GM18858 (cell line): Measurements from ENCODE around the gene ACE2.

Source experiments
- ATAC-seq: cut with Tn5 transposase; IDR thresholded peaks from one replicate; pipeline ENCODE4 v1.9.1; 2021; ENCODE audit not compliant: unreplicated experiment

Gene ACE2

GRCh38 chrX:15579778-15580747 lies 20.7 kb downstream of the ACE2 start:
- no peak for ATAC-seq

- ATAC-seq, result no peak
These were observed 24.7 kb downstream of the ACE2 start for GRCh38 chrX:15576019-15576418.

DNA sequence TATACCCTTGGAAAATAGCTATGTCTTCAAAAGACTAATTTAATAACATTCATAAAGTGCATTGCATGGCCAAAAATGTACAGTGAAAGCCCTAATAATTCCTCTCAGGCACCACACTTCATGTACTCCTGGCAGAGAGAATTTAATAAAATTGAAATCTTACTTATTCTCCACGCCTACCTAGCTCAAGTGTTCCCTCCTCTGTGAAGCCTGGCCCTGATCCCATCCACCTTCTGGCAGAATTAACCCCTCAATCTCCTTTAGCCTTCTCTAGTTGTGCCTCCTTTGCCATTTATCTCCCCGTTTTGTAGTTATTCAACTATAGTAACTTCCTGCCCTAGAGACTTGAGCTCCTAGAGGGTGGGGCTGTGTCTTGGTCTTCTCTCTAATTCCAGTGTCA lies 26.7 kb downstream of the ACE2 start:
- no peak for ATAC-seq

GRCh38 chrX:15570145-15570544 lies 30.6 kb downstream of the ACE2 start:
- no peak for ATAC-seq

GRCh38 chrX:15567886-15568616 lies 32.7 kb downstream of the ACE2 start:
- ATAC-seq, result no peak

DNA sequence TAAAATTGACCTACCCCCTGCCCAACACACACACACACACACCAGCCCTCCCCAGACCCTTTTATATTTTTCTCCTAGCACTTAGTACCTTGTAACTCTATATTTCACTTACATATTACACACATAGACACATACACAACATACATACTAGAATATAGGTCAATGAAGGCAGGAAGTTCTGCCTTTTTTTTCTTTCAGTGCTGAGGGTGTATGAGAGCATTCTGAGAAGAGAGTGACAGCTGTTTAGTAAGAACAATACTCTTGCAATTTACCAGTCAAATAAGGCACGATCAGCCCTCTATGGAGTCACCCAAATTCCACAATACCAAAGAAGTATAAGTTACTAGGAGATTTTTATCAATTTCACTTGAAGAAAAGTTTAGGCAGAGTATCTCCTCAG lies 33.5 kb downstream of the ACE2 start:
- no peak for ATAC-seq

DNA sequence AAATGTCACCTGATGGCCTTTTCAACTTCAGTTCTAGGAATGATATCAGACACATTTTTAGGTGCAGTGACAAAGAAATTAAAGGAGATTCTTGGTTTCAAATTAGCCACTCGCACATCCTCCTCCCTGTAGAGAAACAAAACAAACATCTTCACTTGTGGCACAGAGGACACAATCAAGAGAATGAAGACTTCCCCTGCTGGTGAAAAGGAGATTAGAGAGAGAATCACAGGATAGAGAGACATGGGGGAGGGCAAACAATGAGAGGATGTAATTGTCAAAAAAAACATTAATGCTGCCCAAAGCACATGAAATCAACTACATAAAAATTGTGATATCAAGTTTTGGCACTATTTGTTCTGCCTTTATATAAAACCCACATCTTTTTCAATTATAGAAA lies 34.5 kb downstream of the ACE2 start:
- no peak for ATAC-seq

DNA sequence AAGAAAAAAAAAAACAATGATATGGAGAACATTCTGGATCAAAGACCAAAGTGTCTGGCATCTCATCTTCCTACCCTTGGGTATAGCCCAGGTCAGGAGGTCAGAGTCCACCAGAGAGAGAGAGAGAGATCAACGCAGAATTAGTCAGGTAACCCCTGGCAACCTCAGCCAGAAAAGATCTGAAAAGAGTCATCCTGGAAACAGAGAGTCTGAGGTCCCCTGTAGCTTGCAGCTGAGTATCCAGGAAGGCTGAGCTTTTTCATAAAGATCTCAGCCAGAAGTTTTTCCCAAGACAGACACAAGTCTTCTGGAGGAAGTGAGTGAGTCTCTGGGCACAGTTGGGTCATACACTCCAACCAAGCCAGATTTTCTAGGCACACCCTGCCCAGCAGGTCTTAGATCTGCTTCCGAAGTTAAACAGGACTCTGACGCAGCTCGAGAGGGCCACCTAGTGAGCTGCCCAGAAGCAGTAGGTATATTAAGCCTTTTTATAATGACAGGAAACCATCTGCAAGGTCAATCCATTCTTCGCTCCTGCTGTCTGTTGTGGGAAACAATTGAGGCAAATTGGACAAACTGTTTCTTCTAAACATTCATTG lies 35.7 kb downstream of the ACE2 start:
- no peak for ATAC-seq

GRCh38 chrX:15563056-15563455 lies 37.7 kb downstream of the ACE2 start:
- ATAC-seq, result no peak

DNA sequence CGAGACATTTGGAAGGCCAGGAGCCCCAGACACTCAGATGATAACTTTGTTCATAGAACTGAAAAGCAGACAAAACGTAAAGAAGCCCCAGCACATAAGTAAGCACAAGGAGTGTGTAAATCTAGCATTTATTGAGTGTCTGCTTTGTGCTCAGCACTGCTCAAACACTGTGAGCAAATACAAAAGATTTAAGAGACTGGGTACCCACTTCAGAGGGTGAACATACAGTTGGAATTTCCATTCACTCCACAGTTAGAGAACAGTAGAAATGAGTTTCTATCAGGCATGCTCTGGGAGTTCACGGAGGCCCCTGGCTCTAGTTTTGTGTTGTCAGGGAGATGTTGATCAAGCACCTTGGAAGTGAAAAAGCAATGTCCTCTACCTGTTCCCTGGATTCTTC lies 39.8 kb downstream of the ACE2 start:
- no peak for ATAC-seq

DNA sequence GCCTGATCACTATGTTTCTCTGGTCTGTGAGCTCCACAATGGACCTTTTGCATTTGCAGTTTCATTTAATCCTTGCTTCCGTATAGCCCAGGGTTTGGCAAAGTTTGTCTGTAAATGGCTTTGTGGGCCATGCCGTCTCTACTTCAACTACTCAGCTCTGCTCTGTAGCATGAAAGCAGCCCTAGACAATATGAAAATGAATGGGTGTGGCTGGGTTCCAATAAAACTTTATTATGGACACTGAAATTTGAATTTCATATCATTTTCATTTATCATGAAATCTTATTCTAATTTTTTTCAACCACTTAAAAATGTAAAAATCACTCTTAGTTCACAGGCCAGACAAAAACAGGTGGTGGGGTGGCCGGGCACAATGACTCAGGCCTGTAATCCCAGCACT lies 41.5 kb downstream of the ACE2 start:
- ATAC-seq, result no peak

DNA sequence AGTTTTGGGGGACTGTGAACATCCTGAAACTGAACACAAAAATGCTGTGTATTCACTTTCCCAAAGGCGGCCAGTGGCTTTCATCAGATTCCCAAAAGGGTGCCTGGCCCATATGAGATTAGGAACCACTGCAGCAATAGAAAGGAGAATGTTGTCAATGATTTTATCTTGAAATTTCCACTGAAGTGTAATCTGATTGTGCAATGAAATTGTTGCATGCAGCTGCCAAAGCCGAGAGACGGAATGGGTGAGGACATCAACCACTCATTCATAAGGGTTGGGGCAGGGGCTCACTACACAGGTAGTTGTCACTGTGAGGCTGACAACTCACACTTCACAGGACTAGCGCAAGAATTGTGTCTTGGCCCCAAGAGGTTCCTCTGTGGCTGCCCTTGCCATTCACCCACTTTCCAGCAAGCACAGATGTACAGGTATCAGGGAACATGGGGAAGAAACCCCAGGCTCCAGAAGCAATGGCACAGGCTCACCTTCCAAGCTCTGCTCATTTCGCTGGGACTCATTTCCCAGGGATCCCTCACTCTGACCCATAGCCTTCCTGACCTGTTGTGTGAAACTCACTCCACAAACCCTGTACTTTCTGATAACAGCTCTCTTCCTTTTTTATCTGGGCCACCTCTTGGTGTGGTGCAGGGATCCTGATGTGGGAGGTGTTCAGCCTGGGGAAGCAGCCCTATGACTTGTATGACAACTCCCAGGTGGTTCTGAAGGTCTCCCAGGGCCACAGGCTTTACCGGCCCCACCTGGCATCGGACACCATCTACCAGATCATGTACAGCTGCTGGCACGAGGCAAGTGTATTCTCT lies 51.4 kb downstream of the ACE2 start:
- ATAC-seq, result no peak

DNA sequence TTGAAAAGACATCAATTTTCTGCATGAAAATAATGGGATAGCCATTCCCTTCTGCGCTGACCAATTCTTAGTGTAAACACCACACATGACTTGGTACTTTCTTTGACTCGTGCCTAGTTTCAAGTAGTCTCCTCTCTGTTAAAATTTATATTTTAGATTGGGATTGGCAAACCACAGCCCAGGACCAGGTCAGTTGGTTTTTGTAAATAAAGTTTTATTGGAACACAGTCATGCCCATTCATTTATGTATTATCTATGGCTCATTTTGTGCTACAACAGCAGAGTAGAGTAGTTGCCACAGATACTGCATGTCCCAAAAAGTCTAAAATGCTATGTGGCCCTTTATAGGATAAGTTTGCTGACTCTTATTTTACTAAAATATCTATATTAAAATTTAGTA lies 53.4 kb downstream of the ACE2 start:
- ATAC-seq, result no peak

GRCh38 chrX:15546745-15547144 lies 54.0 kb downstream of the ACE2 start:
- no peak for ATAC-seq

- no peak for ATAC-seq
These were observed 70.4 kb downstream of the ACE2 start for GRCh38 chrX:15530318-15530717.

GRCh38 chrX:15529165-15529564 lies 71.6 kb downstream of the ACE2 start:
- ATAC-seq, result no peak

- no peak for ATAC-seq
These were observed 74.9 kb downstream of the ACE2 start for GRCh38 chrX:15525664-15526416.

DNA sequence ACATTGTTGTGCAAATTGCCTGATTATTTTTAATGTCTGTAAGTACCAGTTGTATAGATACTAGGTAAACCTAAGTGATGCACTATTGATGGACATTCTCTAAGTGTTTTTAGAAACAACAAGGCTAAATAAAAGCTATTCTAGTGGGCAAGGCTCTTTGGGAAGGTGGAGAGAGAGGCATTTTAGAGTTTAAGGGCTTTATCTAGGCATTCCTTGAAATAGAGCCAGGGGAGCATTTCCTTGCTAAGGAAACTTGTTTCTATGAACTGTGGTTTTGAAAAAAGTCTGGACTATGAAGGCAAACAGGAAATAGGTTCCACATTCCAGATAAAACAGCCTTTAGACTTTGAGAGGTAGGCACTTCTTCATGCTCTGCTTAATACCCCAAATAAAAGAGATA lies 76.3 kb downstream of the ACE2 start:
- no peak for ATAC-seq

GRCh38 chrX:15523088-15523487 lies 77.7 kb downstream of the ACE2 start:
- no peak for ATAC-seq

DNA sequence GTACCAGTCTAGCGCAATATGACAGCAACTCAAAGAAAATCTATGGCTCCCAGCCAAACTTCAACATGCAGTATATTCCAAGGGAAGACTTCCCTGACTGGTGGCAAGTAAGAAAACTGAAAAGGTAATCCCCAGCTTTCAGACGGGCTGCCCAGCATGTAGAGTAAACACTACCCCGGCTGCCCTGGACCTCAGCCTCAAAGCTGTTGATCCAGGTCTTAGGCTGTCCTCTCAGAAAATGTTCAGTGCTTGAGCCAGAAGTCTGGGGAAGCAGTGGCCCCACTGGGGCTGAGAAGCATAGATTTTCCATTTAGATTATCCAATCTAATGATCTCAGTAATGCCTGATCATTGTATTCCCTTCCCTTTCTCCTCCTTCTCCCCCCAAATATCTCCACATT lies 78.3 kb downstream of the ACE2 start:
- no peak for ATAC-seq
